Measurements from ENCODE around the gene CALML6.
"Not testable (repeated sequence)": the region's sequence is repeated elsewhere in the genome, so short reads cannot be mapped to it uniquely, and the experiment has no call there.

The CALML6 gene

GRCh38 chr1:1924386-1924785, 9.3 kb downstream of the CALML6 start:
- Mint-ChIP-seq H3K27ac (no peak overlapping the region), H3K27me3 (no peaks in the 10 kb centered on the region), H3K36me3 (no peaks in the 10 kb centered on the region), H3K4me1 (ENCODE audit: low read depth) (no peaks in the 10 kb centered on the region), H3K9me3 (ENCODE audit: low read depth) (no peaks in the 10 kb centered on the region), H3K4me3 (no peak overlapping the region)

DNA sequence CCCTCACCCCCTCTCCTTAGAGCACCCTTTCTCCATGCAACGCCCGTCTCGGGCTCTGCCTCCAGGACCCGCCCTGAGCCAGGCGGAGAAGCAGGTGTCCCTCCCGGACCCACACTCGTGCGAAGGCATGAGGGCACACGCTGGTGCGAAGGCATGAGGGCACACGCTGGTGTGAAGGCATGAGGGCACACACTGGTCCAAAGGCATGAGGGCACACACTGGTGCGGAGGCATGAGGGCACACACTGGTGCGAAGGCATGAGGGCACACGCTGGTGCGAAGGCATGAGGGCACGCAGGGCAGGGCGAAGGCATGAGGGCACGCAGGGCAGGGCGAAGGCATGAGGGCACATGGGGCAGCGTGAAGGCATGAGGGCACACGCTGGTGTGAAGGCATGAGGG, 9.8 kb downstream of the CALML6 start:
- Mint-ChIP-seq H3K4me3 (no peak overlapping the region), H3K27me3 (no peaks in the 10 kb centered on the region), H3K9me3 (ENCODE audit: low read depth) (no peaks in the 10 kb centered on the region), H3K36me3 (no peaks in the 10 kb centered on the region), H3K4me1 (ENCODE audit: low read depth) (no peaks in the 10 kb centered on the region), H3K27ac (no peak overlapping the region)

DNA sequence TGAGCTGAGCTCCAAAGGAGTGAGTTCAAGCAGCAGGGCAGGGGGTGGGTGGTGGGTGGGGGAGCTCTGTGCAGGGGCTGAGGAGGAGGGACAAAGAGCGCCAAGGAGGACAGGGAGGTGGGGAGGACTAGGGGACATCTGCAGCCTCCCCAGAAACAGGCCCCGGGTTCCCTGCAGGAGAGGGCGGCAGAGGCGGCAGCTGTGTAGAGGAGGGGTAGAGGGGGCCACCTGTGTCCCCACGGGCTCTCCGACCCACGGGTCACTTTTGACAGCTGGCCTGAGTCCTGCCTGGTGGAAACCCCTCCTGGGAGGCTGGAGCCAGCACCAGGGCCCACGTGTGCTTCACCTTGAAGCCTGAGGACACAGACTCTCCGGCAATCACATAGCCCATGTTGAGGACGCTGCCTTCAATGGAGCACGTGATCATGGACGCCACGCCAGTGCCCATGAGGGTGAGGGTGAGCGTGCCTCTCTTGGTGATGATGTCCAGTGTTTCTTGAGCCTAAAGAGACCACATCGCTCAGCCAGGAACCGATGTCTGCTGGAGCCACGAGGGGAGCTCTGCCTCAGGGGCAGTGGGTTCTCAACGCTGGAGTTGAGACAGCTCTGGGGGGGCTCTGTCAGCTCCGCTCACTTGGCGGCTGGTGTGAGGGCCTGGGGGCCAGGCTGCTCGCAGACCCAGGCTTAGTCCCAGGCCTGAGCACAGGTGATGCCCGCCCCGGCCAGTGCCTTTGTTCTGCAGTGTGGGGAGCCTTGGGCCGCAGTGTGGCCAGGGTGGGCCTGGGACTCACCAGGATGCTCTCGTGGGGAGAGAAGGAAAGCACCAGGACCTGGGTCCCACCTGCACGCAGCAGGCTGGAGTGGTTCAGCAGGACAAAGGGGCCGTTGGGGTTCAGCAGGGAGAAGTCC, 10.6 kb downstream of the CALML6 start:
- H3K4me1 Mint-ChIP-seq (ENCODE audit: low read depth): no peaks in the 10 kb centered on the region
- H3K9me3 Mint-ChIP-seq (ENCODE audit: low read depth): no peaks in the 10 kb centered on the region
- H3K27me3 Mint-ChIP-seq: no peaks in the 10 kb centered on the region
- H3K36me3 Mint-ChIP-seq: no peaks in the 10 kb centered on the region
- no peak overlapping the region for H3K4me3 Mint-ChIP-seq
- H3K27ac Mint-ChIP-seq: no peak overlapping the region

DNA sequence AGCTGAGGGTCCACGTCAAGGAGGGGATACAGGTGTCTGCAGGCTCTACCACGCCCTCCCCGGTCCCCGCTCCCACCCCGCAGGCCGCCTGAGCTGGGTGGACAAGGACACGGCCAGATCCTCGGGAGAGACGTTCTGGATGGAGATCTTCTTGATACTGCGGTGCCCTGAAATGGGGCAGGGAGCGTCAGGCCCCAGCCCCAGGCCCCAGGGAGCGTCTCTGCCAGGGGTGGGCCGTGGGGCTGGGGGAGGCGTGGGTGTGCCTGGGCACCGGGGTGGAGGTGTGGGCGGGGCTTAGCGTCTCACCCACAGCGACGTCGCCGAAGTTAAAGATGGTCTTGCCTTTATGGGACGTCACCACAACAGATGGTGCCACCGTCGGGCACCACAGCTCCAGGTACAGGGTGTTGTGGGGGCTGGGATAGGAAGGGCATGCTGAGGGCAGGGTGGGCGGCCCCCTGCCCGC, 11.3 kb downstream of the CALML6 start:
- H3K4me1 Mint-ChIP-seq (ENCODE audit: low read depth): no peaks in the 10 kb centered on the region
- no peaks in the 10 kb centered on the region for H3K36me3 Mint-ChIP-seq
- H3K9me3 Mint-ChIP-seq (ENCODE audit: low read depth): no peaks in the 10 kb centered on the region
- no peak overlapping the region for H3K27ac Mint-ChIP-seq
- no peak overlapping the region for H3K4me3 Mint-ChIP-seq
- no peaks in the 10 kb centered on the region for H3K27me3 Mint-ChIP-seq

DNA sequence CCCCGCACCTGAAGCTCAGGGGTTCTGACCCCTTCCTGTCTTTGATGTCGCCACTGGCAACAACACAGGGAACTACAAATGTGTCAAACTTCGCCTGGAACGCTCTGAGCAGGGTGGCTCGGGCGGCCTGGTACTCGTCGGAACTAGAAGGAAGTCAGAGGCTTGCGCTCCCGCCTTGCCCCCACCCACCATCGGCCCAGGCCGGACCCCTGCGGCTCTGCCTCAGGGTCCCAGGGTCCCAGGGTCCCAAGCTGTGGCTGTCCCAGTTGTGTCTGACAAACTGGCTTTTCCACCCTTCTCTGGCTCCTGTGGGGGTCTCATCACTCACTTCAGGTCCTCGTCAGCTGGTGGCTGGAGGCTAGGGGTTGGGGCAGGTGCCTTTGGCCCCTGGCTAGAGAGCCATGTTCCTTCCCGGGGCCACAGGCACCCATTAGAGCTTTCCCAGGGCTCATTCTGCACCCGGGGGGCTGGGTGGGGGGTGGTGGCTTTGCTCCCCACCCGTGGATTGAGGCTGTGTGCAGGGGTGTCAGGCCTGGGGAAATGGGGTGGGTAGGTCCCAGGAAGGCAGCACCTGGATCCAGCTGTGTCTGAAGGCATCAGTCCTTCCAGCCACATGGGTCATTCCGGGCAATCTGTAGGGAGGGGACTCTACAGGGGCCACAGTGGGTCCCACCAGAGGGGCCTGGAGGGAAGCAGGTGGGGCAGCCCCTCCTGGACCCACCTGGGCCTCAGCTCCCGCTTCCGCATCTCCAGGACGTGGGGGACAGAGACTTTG, 12.0 kb downstream of the CALML6 start:
- no peaks in the 10 kb centered on the region for H3K4me1 Mint-ChIP-seq (ENCODE audit: low read depth)
- no peak overlapping the region for H3K4me3 Mint-ChIP-seq
- H3K27me3 Mint-ChIP-seq: no peaks in the 10 kb centered on the region
- no peaks in the 10 kb centered on the region for H3K9me3 Mint-ChIP-seq (ENCODE audit: low read depth)
- H3K36me3 Mint-ChIP-seq: no peaks in the 10 kb centered on the region
- no peak overlapping the region for H3K27ac Mint-ChIP-seq

DNA sequence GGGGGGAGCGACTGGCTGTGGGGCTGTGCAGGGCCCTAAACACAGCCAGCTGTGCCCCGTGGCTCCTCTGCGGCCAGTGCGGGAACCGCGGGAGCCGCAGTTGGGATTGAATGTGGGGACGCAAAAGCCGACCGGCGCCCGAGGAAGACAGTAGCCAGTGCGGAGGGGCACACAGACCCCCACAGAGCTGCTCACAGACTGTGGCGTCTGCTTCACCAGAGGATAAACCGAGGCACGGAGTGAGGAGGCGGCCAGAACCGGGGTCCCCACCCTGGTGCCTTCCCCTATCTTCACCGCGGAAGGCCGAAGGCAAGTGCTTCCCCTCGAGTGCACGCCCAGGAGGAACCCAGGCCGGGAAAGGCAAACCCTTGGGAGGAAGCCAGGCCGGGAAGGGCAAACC, 12.7 kb downstream of the CALML6 start:
- Mint-ChIP-seq H3K4me1 (ENCODE audit: low read depth) (no peaks in the 10 kb centered on the region), H3K4me3 (no peak overlapping the region), H3K27ac (no peak overlapping the region), H3K9me3 (ENCODE audit: low read depth) (no peaks in the 10 kb centered on the region), H3K36me3 (no peaks in the 10 kb centered on the region), H3K27me3 (no peaks in the 10 kb centered on the region)

GRCh38 chr1:1928231-1929101, 13.4 kb downstream of the CALML6 start:
- Mint-ChIP-seq H3K4me3 (no peak overlapping the region), H3K27ac (no peak overlapping the region), H3K4me1 (ENCODE audit: low read depth) (no peaks in the 10 kb centered on the region), H3K9me3 (ENCODE audit: low read depth) (no peaks in the 10 kb centered on the region), H3K27me3 (no peaks in the 10 kb centered on the region), H3K36me3 (no peaks in the 10 kb centered on the region)

DNA sequence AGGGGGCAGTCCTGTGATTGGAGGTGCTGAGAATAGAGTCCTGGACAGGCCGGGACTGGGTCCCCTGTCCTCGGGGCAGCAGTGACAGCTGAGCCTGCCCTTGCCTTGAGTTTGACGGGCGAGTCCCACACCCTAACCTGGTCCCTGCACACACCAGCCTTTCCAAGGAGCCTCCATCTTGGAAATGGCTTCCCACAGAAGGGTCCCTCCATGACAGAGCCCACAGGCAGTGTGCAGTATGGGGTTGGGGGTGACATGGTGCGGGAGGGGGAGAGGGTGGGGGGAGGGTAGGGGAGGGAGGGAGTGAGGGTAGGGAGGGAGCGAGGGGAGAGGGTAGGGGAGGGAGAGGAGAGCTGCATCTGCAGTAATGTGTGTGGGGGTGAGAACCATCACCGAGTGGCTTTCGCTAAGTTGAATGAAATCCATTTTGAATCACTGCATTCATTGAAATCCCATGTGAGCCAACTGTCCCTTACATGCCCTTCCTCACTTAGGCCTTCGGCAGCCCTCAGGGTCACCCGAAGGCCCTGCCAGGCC, 14.1 kb downstream of the CALML6 start:
- Mint-ChIP-seq H3K9me3 (ENCODE audit: low read depth) (no peaks in the 10 kb centered on the region), H3K4me3 (no peak overlapping the region)

DNA sequence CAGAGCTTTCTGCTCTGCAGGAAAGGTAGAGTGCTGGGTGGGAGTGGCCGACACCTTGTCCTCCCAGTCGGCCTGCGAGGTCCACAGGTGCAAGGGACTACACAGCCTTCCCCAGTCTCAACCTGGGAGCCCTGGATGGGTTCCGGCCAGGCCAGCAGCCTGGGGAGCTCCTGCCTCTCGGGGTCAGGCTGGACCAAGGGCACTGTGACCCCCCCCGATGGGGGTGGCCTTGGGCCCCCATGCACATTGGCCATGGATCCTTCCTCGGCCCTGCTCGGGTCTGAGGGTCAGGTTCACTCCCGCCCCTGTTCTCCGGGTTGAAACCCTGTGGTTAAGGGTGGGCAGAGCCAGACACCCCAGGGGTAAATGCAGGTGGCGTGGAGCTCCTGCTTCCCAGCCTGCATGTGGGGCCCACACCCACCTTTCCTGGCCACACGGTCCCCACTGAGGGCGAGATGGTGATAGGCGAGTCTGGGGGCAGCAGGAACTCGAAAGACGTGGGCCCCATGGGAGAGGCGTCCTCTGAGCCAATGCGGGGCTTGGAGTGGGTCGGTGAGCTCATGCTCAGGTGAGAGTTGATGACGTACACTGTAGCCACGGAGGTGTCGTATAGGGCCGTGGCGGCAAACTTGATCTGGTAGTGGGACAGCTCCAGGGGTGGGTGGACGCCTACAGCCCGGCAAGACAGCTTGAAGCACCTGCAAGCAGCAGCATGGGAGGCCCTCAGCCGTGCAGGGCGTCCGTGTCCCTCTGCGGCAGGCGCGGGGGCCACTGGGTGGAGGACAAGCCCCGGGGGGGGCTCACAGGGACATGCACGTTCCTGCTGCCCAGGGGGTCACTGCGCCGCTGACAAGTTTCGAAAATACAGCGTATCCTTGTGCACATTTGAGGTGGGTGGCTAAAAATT, 14.8 kb downstream of the CALML6 start:
- Mint-ChIP-seq H3K27ac (no peak overlapping the region), H3K4me3 (no peak overlapping the region), H3K4me1 (ENCODE audit: low read depth) (no peaks in the 10 kb centered on the region), H3K27me3 (no peaks in the 10 kb centered on the region), H3K9me3 (ENCODE audit: low read depth) (no peaks in the 10 kb centered on the region), H3K36me3 (no peaks in the 10 kb centered on the region)

More for the DNA sequence above, 14.1 kb downstream of the CALML6 start:
- Mint-ChIP-seq H3K36me3 (no peaks in the 10 kb centered on the region), H3K27me3 (no peaks in the 10 kb centered on the region), H3K4me1 (ENCODE audit: low read depth) (no peaks in the 10 kb centered on the region), H3K27ac (no peak overlapping the region)

- H3K4me1 Mint-ChIP-seq (ENCODE audit: low read depth); H3K27ac Mint-ChIP-seq; H3K9me3 Mint-ChIP-seq (ENCODE audit: low read depth); H3K36me3 Mint-ChIP-seq; H3K4me3 Mint-ChIP-seq; H3K27me3 Mint-ChIP-seq: not testable (repeated sequence)
Measured at GRCh38 chr1:1934848-1935247, 19.8 kb downstream of the CALML6 start.

DNA sequence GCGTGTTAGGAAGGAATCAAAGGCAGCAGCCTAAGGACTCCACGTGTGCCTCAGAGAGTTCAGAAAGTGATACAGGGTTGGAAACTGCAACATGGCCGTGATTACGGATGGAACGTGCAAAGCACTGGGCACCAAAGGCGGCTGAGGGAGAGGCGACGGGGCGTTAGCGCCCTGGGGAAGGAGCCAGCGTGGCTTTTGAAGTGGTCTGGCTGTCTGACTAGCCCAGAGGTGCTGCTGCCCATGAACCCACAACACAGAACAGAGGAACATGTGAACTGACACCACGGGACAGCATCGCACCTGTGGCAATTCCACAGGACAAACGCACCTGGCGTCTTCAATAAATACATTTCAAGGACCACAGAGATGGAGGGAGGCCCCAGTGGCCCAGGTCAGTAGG, 22.0 kb downstream of the CALML6 start:
- no peaks in the 10 kb centered on the region for H3K9me3 Mint-ChIP-seq (ENCODE audit: low read depth)
- no peaks in the 10 kb centered on the region for H3K36me3 Mint-ChIP-seq
- H3K27me3 Mint-ChIP-seq: peaks cover 2% of the 10 kb centered on the region
- H3K4me3 Mint-ChIP-seq: no peak overlapping the region
- no peak overlapping the region for H3K27ac Mint-ChIP-seq
- H3K4me1 Mint-ChIP-seq (ENCODE audit: low read depth): peaks cover 2% of the 10 kb centered on the region

- Mint-ChIP-seq H3K27me3 (peaks cover 2% of the 10 kb centered on the region), H3K4me1 (ENCODE audit: low read depth) (peaks cover 2% of the 10 kb centered on the region), H3K27ac (no peak overlapping the region), H3K36me3 (no peaks in the 10 kb centered on the region), H3K4me3 (no peak overlapping the region), H3K9me3 (ENCODE audit: low read depth) (no peaks in the 10 kb centered on the region)
Measured at GRCh38 chr1:1937549-1938275, 22.7 kb downstream of the CALML6 start.

GRCh38 chr1:1938276-1938573, 23.2 kb downstream of the CALML6 start:
- Mint-ChIP-seq H3K36me3 (no peaks in the 10 kb centered on the region), H3K27me3 (peaks cover 2% of the 10 kb centered on the region), H3K9me3 (ENCODE audit: low read depth) (no peaks in the 10 kb centered on the region)

More at GRCh38 chr1:1938276-1938573, 23.2 kb downstream of the CALML6 start:
- no peak overlapping the region for H3K27ac Mint-ChIP-seq
- H3K4me1 Mint-ChIP-seq (ENCODE audit: low read depth): peaks cover 2% of the 10 kb centered on the region
- H3K4me3 Mint-ChIP-seq: no peak overlapping the region
